ENCODE data around the gene EIF1.
"Not testable (repeated sequence)": the region's sequence is repeated elsewhere in the genome, so short reads cannot be mapped to it uniquely, and the experiment has no call there.

Gene EIF1

DNA sequence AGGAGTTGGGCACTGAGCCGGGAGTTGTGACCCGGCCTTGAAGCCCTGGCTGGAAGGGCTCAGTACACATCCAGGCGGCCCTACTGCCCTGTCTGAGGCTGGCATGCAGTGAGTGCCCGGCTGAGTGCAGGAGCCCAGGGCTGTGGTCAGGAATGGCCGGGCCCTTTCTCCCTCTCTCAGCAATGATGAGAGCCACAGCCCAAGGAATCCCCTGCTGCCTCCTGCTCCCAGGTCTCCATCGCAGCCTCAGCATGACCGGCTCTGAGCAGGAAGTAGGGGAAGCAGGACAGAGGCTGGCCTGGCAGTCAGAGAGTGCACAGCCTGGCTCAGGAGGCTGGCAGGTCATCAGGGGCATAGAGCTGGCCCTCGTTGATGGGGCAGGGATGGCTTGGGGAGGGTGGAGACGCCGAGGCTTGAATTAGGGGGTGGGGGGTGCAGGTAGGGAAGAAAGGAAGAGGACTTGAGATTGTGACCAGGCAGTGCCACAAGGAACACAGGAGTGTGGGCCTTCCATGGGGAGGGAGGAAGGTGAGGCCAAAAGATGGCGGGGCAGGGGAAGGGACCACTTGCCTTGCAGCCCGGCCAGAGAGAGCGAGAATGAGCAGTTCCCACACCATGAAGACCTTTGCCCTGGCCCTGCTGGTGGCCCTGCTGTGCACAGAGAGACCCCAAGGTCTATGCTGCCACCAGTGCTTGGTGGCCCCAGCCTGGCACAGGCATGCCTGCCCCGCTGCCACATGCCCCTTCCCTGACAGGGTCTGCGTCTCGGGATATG is 32.2 kb upstream of the EIF1 start:
- no peak for DNase-seq

DNA sequence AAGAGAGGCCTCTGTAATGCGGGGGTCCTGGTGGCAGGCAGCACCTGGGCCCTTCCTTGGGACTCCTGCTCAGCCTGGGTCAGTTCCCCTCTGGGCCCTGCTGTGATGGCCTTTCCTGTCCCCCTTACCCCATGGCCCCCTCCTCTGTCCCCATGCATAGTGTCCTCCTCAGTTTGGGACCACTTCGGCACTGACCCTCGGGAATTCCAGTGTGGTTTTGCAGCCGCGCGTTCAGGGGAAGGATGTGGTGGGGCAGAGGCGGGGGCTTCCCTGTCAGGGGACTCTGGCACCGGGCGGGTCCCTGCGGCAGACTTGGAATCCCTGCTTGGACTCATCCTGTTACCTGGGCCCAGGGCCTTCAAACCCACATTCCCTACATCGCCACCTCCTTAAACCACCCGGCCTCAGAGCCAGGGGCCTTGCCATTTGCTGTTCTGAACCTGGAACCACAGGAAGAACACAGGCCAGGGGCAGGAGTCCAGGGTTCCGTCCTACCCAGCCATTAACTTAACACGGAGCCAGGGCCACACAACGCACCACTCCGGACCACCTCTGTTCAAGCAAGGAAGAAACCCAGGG is 31.4 kb upstream of the EIF1 start:
- no peak for DNase-seq

DNA sequence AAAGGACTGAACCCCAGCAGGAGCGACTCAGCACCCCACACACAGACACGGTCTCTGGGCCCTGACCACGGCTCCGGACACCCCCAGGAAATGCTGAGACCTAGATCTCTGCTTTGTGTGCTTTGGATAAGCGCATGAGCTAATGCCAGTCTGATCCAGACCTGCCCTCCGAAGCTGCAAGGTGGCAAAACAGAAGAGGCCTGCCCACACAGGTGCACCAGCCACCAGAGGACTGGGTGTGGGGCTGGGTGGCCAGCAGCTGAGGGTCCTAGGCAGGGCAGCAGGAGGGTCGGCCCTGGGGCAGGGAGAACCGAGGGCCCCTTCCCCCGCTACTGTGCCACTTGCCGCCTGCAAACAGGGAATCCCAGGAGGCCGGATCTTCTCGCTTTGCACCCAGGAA is 30.7 kb upstream of the EIF1 start:
- DNase-seq: no peak

DNA sequence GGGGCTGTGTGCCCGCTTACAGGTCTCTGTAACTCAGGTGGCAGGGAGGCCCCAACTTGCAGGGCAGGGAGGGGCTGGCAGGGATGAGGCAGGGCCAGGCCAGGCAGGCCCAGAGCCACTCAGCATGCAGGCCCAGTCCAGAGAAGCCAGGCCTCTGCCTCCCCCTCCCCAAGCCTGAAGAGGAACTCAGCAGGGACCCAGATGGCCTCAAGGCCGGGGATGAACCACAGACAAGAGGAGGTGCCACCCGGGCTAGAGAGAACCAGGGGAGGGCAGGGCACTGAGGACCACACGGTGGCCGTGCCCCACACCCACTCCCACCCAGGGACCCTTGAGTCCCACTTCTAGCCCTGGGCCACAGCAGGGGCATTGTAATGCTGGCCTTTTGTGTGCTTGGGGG is 29.8 kb upstream of the EIF1 start:
- no peak for DNase-seq

DNA sequence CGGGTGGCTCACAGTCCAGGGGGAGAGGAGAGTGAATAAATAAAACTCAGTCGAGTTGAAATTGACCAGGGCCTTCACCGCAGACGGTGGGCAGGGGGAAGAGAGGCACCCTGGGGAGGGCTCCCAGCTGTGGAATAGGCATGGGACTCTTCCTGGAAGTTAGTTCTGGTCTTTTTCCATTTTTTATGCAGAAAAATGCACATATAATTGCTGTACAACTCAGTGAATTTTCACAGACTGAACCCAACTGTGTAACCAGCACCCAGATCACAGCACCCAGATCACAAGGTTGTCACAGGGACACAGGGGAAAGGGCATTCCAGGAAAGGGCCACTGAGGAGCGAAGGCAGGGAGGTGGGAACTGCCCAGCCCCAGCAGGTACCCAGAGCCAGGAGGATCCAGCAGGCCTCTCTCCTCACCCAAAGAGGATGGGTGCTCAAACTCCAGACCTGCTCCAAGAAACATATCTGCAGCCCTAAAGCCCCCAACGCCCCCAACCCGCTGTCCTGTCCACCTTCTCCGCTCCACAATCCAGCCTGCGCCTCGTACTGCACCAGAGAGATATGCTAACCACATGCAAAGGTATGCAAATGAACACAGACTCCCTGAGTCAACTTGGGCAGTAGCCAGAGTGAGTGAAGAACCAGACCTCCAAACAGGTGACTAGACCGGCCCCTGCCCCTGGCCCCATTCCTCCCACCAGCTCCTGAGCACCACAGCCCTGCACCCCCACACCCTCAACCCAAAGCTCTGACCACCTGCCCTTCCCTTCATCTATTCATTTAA is 29.1 kb upstream of the EIF1 start:
- DNase-seq: no peak

DNA sequence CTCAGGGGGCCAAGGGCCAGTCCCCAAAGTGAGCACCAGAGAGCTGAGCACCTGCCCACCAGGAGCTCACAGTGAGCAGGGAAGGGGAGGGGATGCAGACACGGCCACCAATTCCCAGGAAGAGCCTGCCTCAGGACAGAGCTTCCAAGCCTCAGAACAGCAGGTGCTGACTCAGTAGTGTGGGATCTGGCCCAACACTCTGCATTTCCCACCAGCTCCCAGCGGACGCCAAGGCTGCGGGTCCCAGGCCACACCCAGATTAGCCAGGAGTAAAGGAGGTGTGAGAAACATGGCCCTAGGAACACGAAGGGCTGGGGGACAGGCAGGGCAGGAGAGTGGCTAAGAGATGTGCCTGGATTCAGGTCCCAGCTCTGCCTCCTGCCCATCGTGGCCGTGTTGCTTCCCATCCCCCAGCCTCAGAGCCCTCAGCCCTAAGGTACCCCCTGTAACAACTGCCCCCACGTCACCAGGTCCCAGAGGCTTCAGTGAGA is 28.4 kb upstream of the EIF1 start:
- DNase-seq: no peak

DNA sequence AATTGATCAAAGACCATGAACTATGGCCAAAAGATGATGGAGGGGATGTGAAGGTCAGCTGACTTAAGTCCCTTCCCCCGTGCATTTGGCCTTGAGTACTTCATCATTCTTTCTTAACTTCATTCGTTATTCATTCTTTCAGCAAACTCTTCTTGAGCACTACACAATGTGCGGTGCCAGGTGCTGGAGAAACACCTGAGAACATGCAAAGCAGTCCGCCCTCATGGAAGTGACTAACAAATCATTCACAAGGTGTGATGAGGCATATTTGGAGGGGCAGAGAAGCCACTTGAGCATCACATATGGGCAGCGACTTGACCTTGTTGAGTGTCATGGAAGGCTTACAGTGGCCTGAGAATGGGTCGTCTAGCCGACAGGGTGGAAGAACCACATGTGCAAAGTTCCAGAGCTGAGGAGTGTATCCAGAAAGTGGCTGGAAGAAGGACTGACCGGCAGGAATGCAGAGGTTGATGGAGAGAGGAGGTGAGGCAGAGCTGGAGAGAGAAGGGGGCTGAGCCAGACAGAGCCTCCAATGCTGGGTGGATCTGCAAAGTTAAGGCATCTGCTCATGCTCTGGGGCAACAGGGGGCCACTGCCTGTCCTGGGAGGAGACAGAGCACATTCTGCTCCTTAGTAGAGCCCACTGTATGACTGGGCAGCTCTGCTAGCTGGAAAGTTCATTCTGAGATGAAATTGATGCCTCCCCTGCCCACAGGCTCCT is 25.1 kb upstream of the EIF1 start:
- DNase-seq: no peak

DNA sequence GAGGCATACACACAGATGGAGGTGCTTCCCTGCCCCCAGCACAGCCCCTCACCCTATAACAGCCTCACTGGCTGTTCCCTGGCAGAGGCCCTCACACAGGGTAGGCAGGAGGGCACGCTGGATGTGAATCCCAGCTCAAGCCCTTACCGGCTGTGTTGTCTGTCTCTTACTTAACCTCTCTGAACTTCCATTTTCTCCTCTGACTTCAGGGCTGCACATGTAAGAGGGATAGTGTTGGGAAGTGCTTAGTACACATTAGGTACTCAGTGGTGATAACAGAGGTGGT is 24.6 kb upstream of the EIF1 start:
- no peak for DNase-seq

DNA sequence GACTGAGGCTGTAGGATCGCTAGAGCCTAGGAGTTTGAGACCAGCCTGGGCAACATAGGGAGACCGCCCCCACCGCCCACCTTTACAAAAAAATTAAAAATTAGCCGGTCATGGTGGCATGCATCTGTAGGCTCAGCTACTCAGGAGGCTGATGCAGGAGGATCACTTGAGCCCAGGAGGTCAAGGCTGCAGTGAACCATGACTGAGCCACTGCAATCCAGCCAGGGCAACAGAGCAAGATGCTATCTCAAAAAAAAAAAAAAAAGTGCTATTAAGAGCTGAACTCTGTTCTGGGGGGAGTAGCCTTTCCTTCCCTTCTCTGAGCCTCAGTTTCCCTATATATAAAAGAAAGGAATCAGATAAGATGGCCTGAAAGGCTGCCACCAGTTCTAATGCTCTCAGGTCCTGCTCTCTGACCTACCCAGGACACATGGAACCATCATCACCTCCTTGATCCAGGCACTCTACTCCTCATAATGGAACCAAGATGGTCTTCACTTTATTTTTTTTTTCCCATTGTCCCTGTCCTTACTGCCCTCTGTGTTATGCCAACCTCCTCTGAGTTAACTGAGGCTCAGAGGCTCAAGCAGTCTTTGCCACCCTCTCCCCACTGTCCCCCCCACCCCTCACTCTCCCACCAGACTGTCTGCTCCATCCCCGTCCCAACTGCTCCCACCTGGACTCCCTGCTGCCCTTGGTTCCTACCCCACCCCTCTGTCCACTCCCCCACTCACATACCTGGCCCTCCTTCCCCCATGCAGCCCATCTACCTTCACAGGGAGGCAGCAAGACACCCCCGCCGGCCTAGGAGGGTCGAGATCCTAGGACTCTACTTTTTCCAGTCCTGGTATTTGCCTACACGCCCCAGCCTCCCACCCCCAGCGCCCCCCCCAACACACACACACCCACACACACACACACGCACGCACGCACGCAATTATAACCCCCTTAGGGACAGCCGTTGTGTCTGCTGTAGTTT is 23.8 kb upstream of the EIF1 start:
- DNase-seq: no peak

DNA sequence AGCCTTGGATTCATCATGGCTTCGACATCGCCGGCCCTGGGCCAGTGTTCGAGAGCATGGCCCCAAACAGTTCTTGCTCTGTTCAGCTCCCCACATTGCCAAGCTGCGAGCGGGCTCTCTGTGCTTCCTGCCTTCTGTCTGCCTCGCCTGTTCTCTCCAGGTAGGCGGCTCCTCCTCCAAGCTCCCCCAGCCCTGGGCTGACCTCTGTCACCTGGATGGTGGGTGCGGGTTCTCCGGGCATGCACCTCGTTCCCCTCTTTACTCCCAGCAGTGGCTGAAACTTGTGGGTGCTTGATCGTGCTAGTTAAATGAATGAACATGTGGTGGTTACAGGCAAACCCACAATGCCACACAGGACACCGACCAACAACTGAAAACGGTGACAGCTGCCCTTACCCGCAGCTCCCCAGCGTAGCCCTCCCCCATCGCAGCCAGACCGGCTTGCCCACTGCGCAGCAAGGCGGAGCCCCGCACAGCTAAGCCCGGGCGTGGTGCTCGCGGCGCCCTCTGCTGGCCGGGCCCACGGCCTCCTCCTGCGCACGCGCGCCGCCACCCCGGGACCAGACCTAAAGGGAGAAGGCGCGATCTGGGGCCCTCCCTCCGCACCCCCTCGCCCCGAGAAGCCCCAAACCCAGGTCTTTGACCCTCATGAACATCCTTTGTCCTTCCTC is 23.0 kb upstream of the EIF1 start:
- peak; percentile 64 for DNase-seq

DNA sequence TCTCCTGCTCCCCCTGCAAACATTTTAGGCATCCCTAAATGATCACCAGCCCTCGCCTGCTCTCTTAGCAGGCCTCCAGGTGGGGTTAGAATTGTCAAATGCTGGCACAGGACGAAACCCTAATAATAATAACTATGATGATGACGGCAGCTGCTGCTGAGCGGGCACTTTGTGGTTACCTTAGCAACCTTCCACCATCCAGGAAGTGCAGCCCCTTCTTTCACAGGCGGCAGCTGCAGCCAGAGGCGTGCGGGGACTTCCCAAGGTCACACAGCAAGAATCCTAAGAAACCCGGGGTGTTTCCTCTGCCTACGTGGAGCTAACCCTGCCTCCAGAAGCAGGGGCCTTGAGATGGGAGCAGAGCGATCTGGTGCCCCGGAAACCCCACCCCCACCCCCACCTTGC is 22.4 kb upstream of the EIF1 start:
- DNase-seq: peak; percentile 38

DNA sequence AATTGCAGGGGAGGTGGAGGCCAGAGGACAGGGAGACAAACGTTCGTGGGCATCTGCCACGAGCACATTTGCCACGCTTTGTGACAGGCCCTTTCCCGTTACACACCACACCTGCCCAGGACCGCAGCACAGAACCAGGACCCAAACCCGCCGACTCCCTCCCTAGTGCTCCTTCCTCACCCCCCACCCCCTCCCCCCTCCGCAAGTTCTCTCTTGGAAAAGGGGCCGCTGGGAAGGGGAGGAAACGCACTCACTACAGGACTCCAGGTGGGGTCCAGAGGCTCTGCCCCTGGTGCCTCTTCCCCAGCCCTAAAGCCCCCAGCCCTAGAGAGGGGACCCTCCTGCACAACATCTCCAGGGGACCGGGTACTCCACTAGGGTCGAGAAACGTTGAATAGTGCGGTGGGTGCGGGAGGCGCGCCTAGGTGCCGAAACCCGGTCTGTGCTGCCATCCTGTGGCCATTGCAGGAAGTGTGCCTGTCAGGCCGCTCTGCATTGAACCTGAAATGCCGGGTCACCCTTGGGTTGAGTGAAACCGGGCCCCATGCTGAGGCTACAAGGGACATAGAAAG is 21.9 kb upstream of the EIF1 start:
- peak; percentile 71 for DNase-seq

DNA sequence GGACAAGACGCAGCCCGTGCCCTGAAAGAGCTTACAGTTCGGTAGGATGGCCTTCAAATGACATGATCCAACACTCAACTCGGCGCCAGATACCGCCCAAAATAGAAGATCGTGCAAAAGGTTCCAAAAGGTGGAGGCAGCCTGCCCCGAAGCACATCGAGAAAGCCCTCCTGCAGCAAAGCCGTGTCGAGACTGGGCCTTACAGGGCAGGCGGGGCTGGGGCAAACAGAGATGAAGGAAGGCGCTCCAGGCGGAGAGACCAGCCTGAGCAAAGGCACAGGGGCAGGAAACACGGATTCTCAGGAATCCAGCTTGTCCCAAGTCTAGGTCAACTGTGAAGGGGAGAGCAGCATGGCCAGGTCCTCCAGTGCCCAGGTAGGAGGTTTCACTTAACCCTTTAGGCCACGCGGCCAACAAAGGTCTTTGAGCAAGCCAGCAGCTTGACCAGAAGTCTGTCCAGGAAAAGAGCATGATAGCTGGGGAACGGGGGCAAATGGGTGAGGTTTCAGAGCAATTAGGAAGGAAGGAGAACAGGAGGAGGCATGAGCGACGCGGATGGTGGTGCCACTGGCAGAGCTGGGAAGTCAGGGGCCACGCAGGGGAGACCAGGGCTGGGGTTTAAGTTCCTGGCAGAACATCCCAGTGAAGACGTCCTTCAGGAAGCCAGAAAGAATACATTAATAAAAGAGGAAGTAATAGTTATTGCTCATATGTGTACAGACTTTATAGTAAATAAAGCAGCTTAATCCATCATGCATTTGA is 21.2 kb upstream of the EIF1 start:
- DNase-seq: no peak

DNA sequence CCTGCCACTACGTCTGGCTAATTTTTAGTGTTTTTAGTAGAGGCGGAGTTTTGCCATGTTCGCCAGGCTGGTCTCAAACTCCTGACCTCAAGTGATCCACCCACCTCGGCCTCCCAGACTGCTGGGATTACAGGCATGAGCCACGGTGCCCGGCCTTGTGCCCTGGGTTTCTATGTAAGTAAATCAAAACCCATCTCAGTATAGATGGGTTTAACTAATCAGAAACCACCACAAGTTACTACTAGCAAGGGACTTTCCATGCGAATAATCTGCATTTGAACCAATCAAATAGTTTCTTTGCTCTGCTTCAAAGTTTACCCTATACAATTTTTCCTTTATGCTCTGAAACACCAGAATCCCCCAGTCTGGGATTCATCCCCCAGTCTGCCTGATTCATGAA is 16.5 kb upstream of the EIF1 start:
- DNase-seq: no peak

DNA sequence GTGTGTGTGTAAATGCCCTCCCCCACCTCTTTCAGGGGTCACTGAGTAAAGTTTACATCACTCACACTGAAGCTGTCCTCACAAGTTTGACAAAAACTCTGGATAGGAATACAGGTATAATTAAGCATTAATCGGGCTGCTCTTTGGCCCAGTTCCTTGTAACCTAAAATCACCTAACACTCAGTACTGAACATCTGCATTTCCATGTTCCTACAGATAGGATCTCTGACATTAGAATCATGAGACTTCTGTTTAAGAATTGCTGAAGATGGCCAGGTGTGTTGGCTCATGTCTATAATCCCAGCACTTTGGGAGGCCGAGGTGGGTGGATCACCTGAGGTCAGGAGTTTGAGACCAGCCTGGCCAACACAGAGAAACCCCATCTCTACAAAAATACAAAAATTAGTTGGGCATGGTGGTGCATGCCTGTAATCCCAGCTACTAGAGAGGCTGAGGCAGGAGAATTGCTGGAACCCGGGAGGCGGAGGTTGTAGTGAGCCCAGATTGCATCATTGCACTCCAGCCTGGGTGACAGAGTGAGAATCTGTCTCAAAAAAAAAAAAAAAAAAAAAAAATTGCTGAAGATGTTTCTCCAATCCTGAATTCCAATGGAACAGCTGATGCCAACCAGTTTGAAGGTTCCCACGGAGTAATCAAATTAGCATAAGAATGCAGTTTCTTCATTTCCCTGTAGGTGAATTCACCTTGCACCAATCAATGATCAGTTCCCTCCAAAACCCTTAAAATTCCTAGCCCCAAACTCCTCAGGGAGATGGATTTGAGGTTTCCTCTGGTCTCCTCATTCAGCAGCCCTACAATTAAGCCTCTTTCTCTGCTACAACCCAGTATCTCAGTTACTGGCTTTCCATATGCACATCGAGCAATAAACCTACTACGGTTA is 13.3 kb upstream of the EIF1 start:
- DNase-seq: not testable (repeated sequence)

DNA sequence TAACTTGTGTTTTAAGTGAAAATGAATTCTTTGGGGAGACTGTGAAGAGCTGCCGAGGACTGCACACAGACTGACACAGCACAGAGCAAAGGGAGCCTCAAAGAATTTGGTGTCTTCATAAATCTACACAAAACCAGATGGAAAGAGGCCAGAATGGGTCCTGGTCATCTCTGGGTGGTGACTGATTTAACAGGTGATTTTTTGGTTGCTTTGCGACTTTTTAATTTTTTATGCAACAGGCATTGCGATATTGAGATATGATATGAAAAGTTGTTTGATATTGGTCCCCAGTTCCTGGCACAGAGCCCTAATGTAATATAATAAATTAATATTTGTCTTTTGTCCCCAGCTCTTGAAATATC is 12.6 kb upstream of the EIF1 start:
- no peak for DNase-seq

DNA sequence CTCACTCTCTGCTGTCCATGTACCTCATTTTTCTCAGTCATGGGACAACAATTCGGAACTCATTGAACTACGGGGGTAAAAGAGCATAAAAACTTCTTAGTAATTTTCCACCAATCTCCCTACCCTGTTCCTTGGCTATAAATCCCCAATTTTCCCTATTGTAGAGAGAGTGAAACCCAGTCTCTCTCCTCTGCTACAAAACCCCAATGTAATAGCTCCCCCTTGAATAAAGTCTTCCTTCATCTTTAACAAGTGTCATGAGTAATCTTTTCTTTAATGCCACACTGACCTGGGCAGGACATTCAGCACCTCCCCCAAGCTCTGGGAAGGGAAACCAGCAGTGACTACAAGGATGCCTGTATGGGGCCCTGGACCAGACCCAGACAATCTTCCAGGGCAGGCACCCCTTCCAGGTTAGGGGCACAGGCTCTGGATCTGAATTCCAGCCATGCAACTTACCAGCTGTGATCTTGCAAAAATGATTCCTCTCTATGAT is 10.2 kb upstream of the EIF1 start:
- no peak for DNase-seq

DNA sequence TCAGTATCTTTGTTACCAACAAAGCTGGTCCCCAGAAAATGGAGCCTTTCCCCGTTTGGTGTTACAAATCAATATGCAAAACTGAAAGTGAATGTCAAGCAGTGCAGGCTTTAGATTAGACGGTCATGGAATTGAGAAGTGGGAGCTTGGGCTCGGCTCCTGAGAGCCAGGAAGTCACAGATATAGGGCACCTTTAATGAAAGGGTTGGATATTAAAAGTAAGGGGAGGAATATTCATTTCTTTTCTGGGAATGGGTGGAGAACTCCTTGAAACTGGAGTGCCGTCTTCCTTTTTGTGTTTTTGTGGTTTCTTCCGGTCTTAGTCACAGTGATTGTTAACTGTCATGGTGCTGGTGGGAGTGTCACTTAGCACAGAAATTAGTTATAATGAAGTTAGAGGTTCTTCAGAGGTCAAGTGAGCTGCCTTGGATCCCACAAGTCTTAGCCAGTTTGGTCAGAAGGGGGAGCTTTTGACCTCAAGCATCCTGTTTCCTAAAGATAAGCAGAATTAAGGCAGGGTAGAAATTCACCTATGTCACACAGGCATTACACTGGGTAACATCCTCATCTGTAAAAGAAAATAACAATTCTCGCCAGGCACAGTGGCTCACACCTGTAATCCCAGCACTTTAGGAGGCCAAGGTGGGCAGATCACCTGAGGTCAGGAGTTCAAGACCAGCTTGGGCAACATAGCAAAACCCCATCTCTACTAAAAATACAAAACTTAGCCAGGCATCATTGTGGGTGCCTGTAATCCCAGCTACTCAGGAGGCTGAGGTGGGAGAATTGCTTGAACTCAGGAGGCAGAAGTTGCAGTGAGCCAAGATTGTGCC is 9.6 kb upstream of the EIF1 start:
- no peak for DNase-seq
